OCI-LY1 (cell line): ENCODE measurements around the gene SHROOM4.

ENCODE experiments used
- H2AFZ ChIP-seq: fragments of 200-600 bp; sonication (generic), shearing (Covaris generic); 2 replicates; pipeline ENCODE4 v1.6.0; 2014; ENCODE audit warnings: antibody characterized with exemption, mild to moderate bottlenecking, low read length
- H3F3A ChIP-seq: fragments of 200-600 bp; sonication (generic), shearing (Covaris generic); 2 replicates; pipeline ENCODE4 v1.6.0; 2014; ENCODE audit warnings: mild to moderate bottlenecking, antibody characterized with exemption, low read length, moderate library complexity; ENCODE audit not compliant: insufficient read depth
- H3K27ac ChIP-seq: fragments of 200-600 bp; sonication (generic); 2 replicates; pipeline ENCODE4 v1.5.1; 2014; ENCODE audit warnings: low read length, mixed run types, mild to moderate bottlenecking, low read depth; ENCODE audit not compliant: poor library complexity, severe bottlenecking
- H3K27me3 ChIP-seq: fragments of 200-600 bp; sonication (generic); 2 replicates; pipeline ENCODE4 v1.6.0; 2014; ENCODE audit warnings: antibody characterized with exemption, mild to moderate bottlenecking, low read length, moderate library complexity; ENCODE audit not compliant: insufficient read depth
- H3K36me3 ChIP-seq: fragments of 200-600 bp; sonication (generic); 2 replicates; pipeline ENCODE4 v1.6.1; 2014; ENCODE audit warnings: mild to moderate bottlenecking, antibody characterized with exemption, low read length, moderate library complexity, mixed read lengths; ENCODE audit not compliant: insufficient read depth
- H3K4me1 ChIP-seq: fragments of 200-600 bp; sonication (generic); 2 replicates; pipeline ENCODE4 v1.5.1; 2014; ENCODE audit warnings: mild to moderate bottlenecking, low read length, moderate library complexity; ENCODE audit not compliant: insufficient read depth, severe bottlenecking
- H3K4me2 ChIP-seq: fragments of 200-600 bp; sonication (generic), shearing (Covaris generic); 2 replicates; pipeline ENCODE4 v1.6.1; 2014; ENCODE audit warnings: low read length
- H3K4me3 ChIP-seq: fragments of 200-600 bp; sonication (generic); 2 replicates; pipeline ENCODE4 v1.5.1; 2014; ENCODE audit warnings: low read length, low read depth, mild to moderate bottlenecking, mixed read lengths; ENCODE audit not compliant: poor library complexity, severe bottlenecking
- H3K79me2 ChIP-seq: fragments of 200-600 bp; shearing (Covaris generic); 2 replicates; pipeline ENCODE4 v1.6.1; 2016; ENCODE audit warnings: mixed run types, low read length, mixed read lengths; ENCODE audit not compliant: insufficient read depth
- H3K9ac ChIP-seq: fragments of 200-600 bp; sonication (generic), shearing (Covaris generic); 2 replicates; pipeline ENCODE4 v1.6.1; 2014; ENCODE audit warnings: mild to moderate bottlenecking, low read length, mixed read lengths
- H3K9me2 ChIP-seq: fragments of 200-600 bp; sonication (generic), shearing (Covaris generic); 2 replicates; pipeline ENCODE4 v1.6.1; 2014; ENCODE audit warnings: low read depth, mild to moderate bottlenecking, low read length, mixed read lengths
- H3K9me3 ChIP-seq: fragments of 200-600 bp; shearing (Covaris generic); 2 replicates; pipeline ENCODE4 v1.6.1; 2014; ENCODE audit warnings: low read length, mixed read lengths
- H4K20me1 ChIP-seq: fragments of 200-600 bp; sonication (generic), shearing (Covaris generic); 2 replicates; pipeline ENCODE4 v1.6.0; 2016; ENCODE audit warnings: mild to moderate bottlenecking, low read length; ENCODE audit not compliant: insufficient read depth
- CTCF ChIP-seq: fragments of 200-600 bp; sonication (generic), shearing (Covaris generic); IDR thresholded peaks from 2 replicates; pipeline ENCODE4 v1.5.1; 2017; ENCODE audit warnings: mild to moderate bottlenecking, antibody characterized with exemption, low read length, moderate library complexity, mixed read lengths
- EZH2 ChIP-seq: fragments of 200-600 bp; sonication (generic), shearing (Covaris generic); IDR thresholded peaks from 2 replicates; pipeline ENCODE4 v1.8.0; 2017; ENCODE audit warnings: borderline replicate concordance, mixed run types, mild to moderate bottlenecking, antibody characterized with exemption, low read length, moderate library complexity, mixed read lengths

SHROOM4 gene

GRCh38 chrX:50697691-50698090 is 116.3 kb downstream of the SHROOM4 start:
- Histone ChIP-seq H4K20me1 (no peaks in the 10 kb centered on the region), H3K4me3 (no peak overlapping the region), H3K9me3 (no peaks in the 10 kb centered on the region), H3K79me2 (no peaks in the 10 kb centered on the region), H3K36me3 (no peaks in the 10 kb centered on the region), H3K9me2 (no peaks in the 10 kb centered on the region), H3K27me3 (no peaks in the 10 kb centered on the region), H3K27ac (no peak overlapping the region), H3K4me2 (no peak overlapping the region), H3K4me1 (no peaks in the 10 kb centered on the region), H3K9ac (no peak overlapping the region), H2AFZ (no peak overlapping the region), H3F3A (no peaks in the 10 kb centered on the region)
- TF ChIP-seq CTCF (no peak), EZH2 (no peak)

- Histone ChIP-seq H3K27ac (no peak overlapping the region), H3F3A (no peaks in the 10 kb centered on the region), H3K9me2 (no peaks in the 10 kb centered on the region), H3K36me3 (no peaks in the 10 kb centered on the region), H3K9ac (no peak overlapping the region), H3K9me3 (no peaks in the 10 kb centered on the region), H3K4me2 (no peak overlapping the region), H4K20me1 (no peaks in the 10 kb centered on the region), H3K4me3 (no peak overlapping the region), H3K27me3 (no peaks in the 10 kb centered on the region), H3K4me1 (no peaks in the 10 kb centered on the region), H3K79me2 (no peaks in the 10 kb centered on the region), H2AFZ (no peak overlapping the region)
- TF ChIP-seq EZH2 (no peak), CTCF (peak; percentile 51; the same call in 1 of the 2 replicates)
Observed at GRCh38 chrX:50691820-50692219, 122.2 kb downstream of the SHROOM4 start.

GRCh38 chrX:50684871-50685270 is 129.1 kb downstream of the SHROOM4 start:
- H3K4me2 ChIP-seq, result no peak overlapping the region

More at GRCh38 chrX:50684871-50685270, 129.1 kb downstream of the SHROOM4 start:
- H3F3A ChIP-seq, result no peaks in the 10 kb centered on the region
- no peak for TF ChIP-seq CTCF
- TF ChIP-seq EZH2, result no peak
- no peaks in the 10 kb centered on the region for H3K9me3 ChIP-seq
- no peak overlapping the region for H3K27ac ChIP-seq
- no peaks in the 10 kb centered on the region for H3K27me3 ChIP-seq
- no peak overlapping the region for H2AFZ ChIP-seq
- no peaks in the 10 kb centered on the region for H3K36me3 ChIP-seq
- no peaks in the 10 kb centered on the region for H3K4me1 ChIP-seq
- no peaks in the 10 kb centered on the region for H4K20me1 ChIP-seq
- H3K9me2 ChIP-seq, result no peaks in the 10 kb centered on the region
- H3K9ac ChIP-seq, result no peak overlapping the region
- H3K79me2 ChIP-seq, result no peaks in the 10 kb centered on the region
- H3K4me3 ChIP-seq, result no peak overlapping the region
